ENCODE measurements around the gene PPM1L. TPM values are rescaled to one million over a fixed set of nuclear protein-coding genes. Genes with fewer than 3 reads are reported as not detected.

PPM1L gene
- total RNA-seq, 1 donor from 2014 or later, result 5.8 TPM

DNA sequence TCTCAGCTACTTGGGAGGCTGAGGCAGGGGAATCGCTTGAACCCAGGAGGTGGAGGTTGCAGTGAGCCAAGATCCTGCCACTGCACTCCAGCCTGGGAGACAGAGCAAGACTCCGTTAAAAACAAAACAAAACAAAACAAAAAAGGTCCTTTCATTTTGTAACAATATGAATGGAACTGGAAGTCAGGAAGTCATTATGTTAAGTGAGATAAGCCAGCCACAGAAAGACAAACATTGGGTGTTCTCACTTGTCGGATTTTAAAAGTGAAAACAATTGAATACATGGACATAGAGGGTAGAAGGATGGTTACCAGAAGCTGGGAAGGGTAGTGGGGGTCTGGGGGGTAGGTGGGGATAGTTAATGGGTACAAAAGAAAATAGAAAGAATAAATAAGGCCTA, 361.6 kb downstream of the PPM1L start:
- intact Hi-C loops (cut with micrococcal nuclease), result no loop called here
- ATAC-seq (ENCODE audit: low read depth), result no peak
- Mint-ChIP-seq H3K4me1 (no peaks in the 10 kb centered on the region), H3K36me3 (ENCODE audit: low read depth) (peaks cover 4% of the 10 kb centered on the region), H3K9me3 (peaks cover 25% of the 10 kb centered on the region), H3K27ac (no peak overlapping the region), H3K27me3 (peaks cover under 1% of the 10 kb centered on the region), H3K4me3 (no peak overlapping the region)
- POLR2A ChIA-PET, result no interaction called here
- no peak for DNase-seq
- TF ChIP-seq, protein P1, sequence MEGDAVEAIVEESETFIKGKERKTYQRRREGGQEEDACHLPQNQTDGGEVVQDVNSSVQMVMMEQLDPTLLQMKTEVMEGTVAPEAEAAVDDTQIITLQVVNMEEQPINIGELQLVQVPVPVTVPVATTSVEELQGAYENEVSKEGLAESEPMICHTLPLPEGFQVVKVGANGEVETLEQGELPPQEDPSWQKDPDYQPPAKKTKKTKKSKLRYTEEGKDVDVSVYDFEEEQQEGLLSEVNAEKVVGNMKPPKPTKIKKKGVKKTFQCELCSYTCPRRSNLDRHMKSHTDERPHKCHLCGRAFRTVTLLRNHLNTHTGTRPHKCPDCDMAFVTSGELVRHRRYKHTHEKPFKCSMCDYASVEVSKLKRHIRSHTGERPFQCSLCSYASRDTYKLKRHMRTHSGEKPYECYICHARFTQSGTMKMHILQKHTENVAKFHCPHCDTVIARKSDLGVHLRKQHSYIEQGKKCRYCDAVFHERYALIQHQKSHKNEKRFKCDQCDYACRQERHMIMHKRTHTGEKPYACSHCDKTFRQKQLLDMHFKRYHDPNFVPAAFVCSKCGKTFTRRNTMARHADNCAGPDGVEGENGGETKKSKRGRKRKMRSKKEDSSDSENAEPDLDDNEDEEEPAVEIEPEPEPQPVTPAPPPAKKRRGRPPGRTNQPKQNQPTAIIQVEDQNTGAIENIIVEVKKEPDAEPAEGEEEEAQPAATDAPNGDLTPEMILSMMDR (IDR thresholded peaks at IDR 0.05), result no peak
- CTCF ChIA-PET, result no interaction called here

DNA sequence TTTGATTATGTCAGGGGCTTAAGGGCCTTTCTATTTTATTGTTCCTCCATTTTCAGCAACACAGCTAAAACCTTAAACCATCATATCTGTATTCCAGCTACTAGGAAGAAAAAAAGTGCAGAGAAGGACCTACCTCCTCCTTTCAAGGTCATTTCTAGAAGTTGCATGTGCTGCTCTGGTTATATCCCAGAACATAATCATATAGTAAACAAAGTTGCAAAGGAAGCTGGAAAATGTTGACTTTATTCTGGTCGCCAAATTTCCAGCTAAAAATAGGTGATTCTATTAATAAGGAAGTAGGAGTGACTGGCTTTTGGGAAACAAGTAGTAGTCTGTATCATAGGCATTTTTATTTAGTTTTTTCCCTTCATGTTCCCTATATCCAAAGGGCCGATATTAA, 370.5 kb downstream of the PPM1L start:
- CTCF ChIA-PET, result no interaction called here
- Mint-ChIP-seq H3K27ac (no peak overlapping the region), H3K27me3 (peaks cover 2% of the 10 kb centered on the region), H3K9me3 (peaks cover 10% of the 10 kb centered on the region), H3K4me1 (no peaks in the 10 kb centered on the region), H3K4me3 (no peak overlapping the region), H3K36me3 (ENCODE audit: low read depth) (no peaks in the 10 kb centered on the region)
- POLR2A ChIA-PET, result no interaction called here
- intact Hi-C loops (cut with micrococcal nuclease), result no loop called here
- DNase-seq, result no peak
- ATAC-seq (ENCODE audit: low read depth), result no peak
- TF ChIP-seq, protein P1 (IDR thresholded peaks at IDR 0.05), result no peak

Other genes with a start within 250 kb of the PPM1L start
- gene KPNA4, start 190.7 kb upstream of the PPM1L start, total RNA-seq, result 43.4 and 46.7 TPM in 2 replicates
- 0.17 and 0.18 TPM in 2 replicates for gene ARL14, start 79.1 kb upstream of the PPM1L start, total RNA-seq

Data from activated B cell treated with CpG ODN at 0.5 μM for 24 hours (primary cell).